ENCODE measurements around the gene BRD3. TPM values are rescaled to one million over a fixed set of nuclear protein-coding genes. Genes with fewer than 3 reads are reported as not detected.

Gene BRD3
- total RNA-seq, 1 donor from 2014 or later = 72.4 TPM

DNA sequence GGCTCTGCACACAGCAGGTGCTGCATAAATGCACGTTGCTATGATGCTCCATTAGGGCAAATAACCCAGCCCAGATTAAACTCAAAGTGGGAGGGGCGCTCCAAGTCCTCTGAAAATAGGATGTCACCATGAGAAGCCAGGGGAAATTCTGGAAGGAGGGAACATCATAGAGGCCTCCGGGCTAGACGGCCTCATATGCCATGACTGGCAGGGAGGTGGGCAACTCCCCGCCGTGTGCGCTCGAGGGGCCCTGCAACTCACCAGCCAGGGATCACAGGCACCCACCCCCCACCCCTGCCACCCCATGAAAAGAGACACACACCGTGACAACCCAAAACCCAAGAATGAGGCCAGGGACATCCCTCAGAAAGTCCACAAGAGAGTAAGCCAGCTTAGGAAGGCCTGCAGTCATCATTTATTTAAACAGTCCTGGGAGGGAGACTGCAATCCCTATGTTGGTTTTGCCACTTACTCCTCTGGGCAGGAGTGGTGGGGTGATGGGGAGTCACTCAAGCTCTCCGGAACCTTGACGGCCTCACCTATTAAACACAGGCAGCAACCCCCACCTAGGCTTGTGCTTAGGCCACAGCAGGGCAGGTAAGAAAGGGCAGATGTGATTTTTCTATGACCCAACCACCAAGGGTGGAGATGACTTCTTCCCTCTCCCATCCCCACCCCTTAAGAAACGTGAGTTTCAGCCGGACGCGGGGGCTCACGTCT is 79.7 kb downstream of the BRD3 start:
- peaks cover 37% of the 10 kb centered on the region for H3K4me1 Mint-ChIP-seq (ENCODE audit: unreplicated experiment)
- H3K36me3 Mint-ChIP-seq = peaks cover 4% of the 10 kb centered on the region
- no peaks in the 10 kb centered on the region for H3K9me3 Mint-ChIP-seq
- TF ChIP-seq, protein P1, sequence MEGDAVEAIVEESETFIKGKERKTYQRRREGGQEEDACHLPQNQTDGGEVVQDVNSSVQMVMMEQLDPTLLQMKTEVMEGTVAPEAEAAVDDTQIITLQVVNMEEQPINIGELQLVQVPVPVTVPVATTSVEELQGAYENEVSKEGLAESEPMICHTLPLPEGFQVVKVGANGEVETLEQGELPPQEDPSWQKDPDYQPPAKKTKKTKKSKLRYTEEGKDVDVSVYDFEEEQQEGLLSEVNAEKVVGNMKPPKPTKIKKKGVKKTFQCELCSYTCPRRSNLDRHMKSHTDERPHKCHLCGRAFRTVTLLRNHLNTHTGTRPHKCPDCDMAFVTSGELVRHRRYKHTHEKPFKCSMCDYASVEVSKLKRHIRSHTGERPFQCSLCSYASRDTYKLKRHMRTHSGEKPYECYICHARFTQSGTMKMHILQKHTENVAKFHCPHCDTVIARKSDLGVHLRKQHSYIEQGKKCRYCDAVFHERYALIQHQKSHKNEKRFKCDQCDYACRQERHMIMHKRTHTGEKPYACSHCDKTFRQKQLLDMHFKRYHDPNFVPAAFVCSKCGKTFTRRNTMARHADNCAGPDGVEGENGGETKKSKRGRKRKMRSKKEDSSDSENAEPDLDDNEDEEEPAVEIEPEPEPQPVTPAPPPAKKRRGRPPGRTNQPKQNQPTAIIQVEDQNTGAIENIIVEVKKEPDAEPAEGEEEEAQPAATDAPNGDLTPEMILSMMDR (conservative IDR thresholded peaks at IDR 0.05) = no peak
- peak overlapping the region; percentile 53 for H3K27ac Mint-ChIP-seq
- no peaks in the 10 kb centered on the region for H3K27me3 Mint-ChIP-seq
- no peak for DNase-seq (ENCODE audit: extremely low spot score, unreplicated experiment)
- H3K4me3 Mint-ChIP-seq = peak overlapping the region; percentile 74

DNA sequence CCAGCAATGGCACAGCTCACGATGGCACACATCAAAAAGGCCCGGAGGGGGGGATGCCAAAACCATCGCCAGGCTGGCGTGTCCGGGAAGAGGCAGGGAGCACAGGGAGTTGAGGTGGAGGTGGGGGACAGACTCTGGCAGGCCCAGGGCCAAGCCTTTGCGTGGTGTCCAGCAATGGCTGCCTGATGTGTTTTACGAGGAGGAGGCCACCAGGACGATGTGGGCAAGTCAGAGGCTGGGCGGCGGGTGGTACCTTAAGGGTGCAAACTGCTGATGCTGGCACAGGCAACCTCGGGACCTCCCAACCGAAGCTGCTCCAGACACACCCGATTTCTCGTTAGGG is 80.4 kb downstream of the BRD3 start:
- TF ChIP-seq, protein P1 (conservative IDR thresholded peaks at IDR 0.05) = no peak
- H3K9me3 Mint-ChIP-seq = no peaks in the 10 kb centered on the region
- H3K36me3 Mint-ChIP-seq = peaks cover 4% of the 10 kb centered on the region
- H3K27ac Mint-ChIP-seq = no peak overlapping the region
- H3K27me3 Mint-ChIP-seq = no peaks in the 10 kb centered on the region
- no peak for DNase-seq (ENCODE audit: extremely low spot score, unreplicated experiment)
- peaks cover 43% of the 10 kb centered on the region for H3K4me1 Mint-ChIP-seq (ENCODE audit: unreplicated experiment)
- H3K4me3 Mint-ChIP-seq = no peak overlapping the region

DNA sequence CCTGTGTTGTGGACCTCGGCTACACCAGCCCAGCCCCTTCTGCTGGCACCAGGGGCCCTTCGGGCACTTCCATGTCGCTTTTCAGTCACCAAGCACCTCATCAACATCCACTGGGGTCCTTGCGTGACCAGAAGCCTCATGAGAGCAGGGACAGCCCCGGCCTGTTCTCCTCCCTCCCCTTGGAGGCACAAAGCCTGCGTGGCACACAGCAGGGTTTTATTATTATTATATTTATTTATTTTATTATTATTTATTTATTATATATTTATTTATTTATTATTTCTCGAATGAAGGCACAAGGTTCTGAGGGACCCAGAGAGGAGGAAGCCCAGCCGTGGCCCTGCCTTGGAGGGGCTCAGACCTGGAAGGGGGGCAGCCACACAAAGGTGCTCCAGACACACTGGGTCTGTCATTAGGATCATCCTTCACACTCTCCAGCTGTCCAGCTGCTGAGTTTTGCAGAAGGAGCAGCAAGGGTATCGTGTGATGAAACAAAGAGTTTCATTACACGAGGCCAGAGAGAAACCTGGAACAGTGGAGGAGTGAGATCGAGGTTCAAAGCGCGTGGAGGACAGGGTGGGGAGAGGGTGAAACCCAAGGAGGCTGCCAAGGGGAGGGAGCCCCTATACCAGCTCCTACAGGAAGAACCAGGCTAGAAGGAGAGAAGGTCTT is 80.9 kb downstream of the BRD3 start:
- Mint-ChIP-seq H3K4me3 (peak overlapping the region; percentile 50), H3K27me3 (no peaks in the 10 kb centered on the region), H3K9me3 (no peaks in the 10 kb centered on the region), H3K4me1 (ENCODE audit: unreplicated experiment) (peaks cover 43% of the 10 kb centered on the region), H3K27ac (no peak overlapping the region), H3K36me3 (peaks cover 4% of the 10 kb centered on the region)
- no peak for DNase-seq (ENCODE audit: extremely low spot score, unreplicated experiment)
- TF ChIP-seq, protein P1 (conservative IDR thresholded peaks at IDR 0.05) = no peak

DNA sequence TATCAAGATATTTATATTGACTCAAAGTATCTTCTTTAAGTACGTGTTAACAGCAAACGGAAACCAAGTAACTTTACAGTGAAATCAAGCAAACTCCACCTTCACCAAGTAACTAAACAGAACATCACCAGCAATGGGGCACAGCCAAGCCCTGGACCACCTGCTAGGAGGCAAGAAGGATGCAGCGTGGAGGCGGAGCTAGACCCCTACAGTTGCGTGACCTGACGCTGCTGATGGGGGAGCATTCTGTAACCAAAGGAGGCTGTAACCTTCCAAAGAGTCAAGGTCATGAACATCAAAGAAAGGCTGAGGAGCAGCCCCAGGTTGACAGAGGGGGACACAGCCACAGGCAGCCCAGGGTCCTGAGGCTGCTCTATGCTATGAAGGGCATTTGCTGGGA is 81.8 kb downstream of the BRD3 start:
- H3K36me3 Mint-ChIP-seq = peaks cover 4% of the 10 kb centered on the region
- DNase-seq (ENCODE audit: extremely low spot score, unreplicated experiment) = no peak
- TF ChIP-seq, protein P1 (conservative IDR thresholded peaks at IDR 0.05) = no peak
- no peaks in the 10 kb centered on the region for H3K9me3 Mint-ChIP-seq
- peak overlapping the region; percentile 16 for H3K27ac Mint-ChIP-seq
- H3K4me1 Mint-ChIP-seq (ENCODE audit: unreplicated experiment) = peaks cover 51% of the 10 kb centered on the region
- H3K4me3 Mint-ChIP-seq = no peak overlapping the region
- no peaks in the 10 kb centered on the region for H3K27me3 Mint-ChIP-seq

DNA sequence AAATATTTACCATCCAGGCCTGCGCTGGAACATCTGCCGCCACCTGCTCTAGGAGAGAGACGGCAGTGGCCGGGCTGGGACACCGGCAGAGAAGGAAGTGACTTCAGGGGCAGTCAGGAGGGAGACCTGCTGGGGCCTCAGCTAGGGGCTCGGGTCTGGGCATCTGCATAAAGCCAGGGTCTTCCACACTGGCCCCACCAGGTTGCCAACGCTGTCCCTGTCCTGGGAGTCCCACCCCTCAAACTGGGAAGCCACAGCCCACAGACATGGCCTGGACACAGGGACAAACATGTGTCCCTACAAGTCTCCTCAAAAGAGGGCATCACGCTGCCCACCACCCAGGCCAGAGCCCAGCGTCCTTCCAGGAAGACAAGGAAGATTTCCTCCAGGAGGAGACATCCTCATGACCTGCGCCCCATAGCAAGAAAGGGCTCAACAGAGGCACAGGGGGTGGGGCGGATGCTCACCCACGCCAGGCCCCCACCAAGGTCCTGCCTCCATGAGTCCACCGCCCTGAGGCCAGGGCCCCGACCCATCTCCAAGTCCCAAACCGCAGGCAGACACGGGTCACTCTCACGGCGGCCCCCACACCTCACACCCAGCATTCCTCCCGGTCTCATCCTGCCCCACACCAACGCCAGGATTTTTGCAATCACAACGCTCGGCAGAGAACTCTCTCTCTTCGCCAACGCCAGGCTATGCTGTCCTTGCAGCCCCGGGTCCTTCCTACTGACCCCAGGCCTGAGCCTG is 84.7 kb downstream of the BRD3 start:
- TF ChIP-seq, protein P1 (conservative IDR thresholded peaks at IDR 0.05) = no peak
- Mint-ChIP-seq H3K9me3 (no peaks in the 10 kb centered on the region), H3K36me3 (peaks cover 4% of the 10 kb centered on the region), H3K4me1 (ENCODE audit: unreplicated experiment) (peaks cover 60% of the 10 kb centered on the region), H3K4me3 (no peak overlapping the region), H3K27me3 (no peaks in the 10 kb centered on the region), H3K27ac (no peak overlapping the region)
- DNase-seq (ENCODE audit: extremely low spot score, unreplicated experiment) = no peak
